Endodermal cell (in vitro differentiated cells): Measurements from ENCODE around the gene NUPR1. TPM values are rescaled to one million over a fixed set of nuclear protein-coding genes. Genes with fewer than 3 reads are reported as not detected.

ENCODE experiments used
- DNase-seq: peaks from one replicate; pipeline ENCODE4 v3.0.0-alpha.2; 2017
- H3K27ac ChIP-seq: 2 replicates; pipeline ENCODE4 v1.5.1; 2013; ENCODE audit warnings: mild to moderate bottlenecking, low read depth, low read length, moderate library complexity
- H3K27me3 ChIP-seq: 2 replicates; pipeline ENCODE4 v1.6.1; 2013; ENCODE audit warnings: mild to moderate bottlenecking, low read length, moderate library complexity; ENCODE audit not compliant: insufficient read depth, control insufficient read depth, poor library complexity, severe bottlenecking
- H3K36me3 ChIP-seq: 2 replicates; pipeline ENCODE4 v1.7.0; 2013; ENCODE audit warnings: mild to moderate bottlenecking, low read length, moderate library complexity; ENCODE audit not compliant: control insufficient read depth, insufficient read depth
- H3K4me1 ChIP-seq: one replicate; pipeline ENCODE4 v1.7.0; 2013; ENCODE audit warnings: low read length; ENCODE audit not compliant: control insufficient read depth, insufficient read depth
- H3K4me3 ChIP-seq: 2 replicates; pipeline ENCODE4 v1.5.1; 2013; ENCODE audit warnings: mild to moderate bottlenecking, low read length, moderate library complexity
- H3K9ac ChIP-seq: 2 replicates; pipeline ENCODE4 v1.6.1; 2013; ENCODE audit warnings: mild to moderate bottlenecking, low read length, moderate library complexity; ENCODE audit not compliant: poor library complexity, severe bottlenecking; ENCODE audit errors: extremely low read depth
- H3K9me3 ChIP-seq: 2 replicates; pipeline ENCODE4 v1.6.1; 2013; ENCODE audit warnings: mild to moderate bottlenecking, low read length, moderate library complexity; ENCODE audit not compliant: control insufficient read depth
- H3K27ac Mint-ChIP-seq: 2 replicates; pipeline ENCODE4 v1.8.0; 2020; ENCODE audit warnings: mixed read lengths
- H3K27me3 Mint-ChIP-seq: 2 replicates; pipeline ENCODE4 v1.8.0; 2021; ENCODE audit warnings: mild to moderate bottlenecking, mixed read lengths; ENCODE audit not compliant: insufficient read depth
- H3K36me3 Mint-ChIP-seq: 2 replicates; pipeline ENCODE4 v1.8.0; 2020; ENCODE audit warnings: low read depth, mixed read lengths
- H3K4me1 Mint-ChIP-seq: 2 replicates; pipeline ENCODE4 v1.8.0; 2020; ENCODE audit warnings: mixed read lengths
- H3K4me3 Mint-ChIP-seq: 2 replicates; pipeline ENCODE4 v1.8.0; 2020; ENCODE audit warnings: mild to moderate bottlenecking, moderate library complexity, mixed read lengths
- H3K9me3 Mint-ChIP-seq: 2 replicates; pipeline ENCODE4 v1.8.0; 2020; ENCODE audit warnings: mild to moderate bottlenecking, mixed read lengths
- CTCF ChIP-seq: fragments of 200-600 bp; sonication (generic); conservative IDR thresholded peaks from 2 replicates; pipeline ENCODE4 v1.5.0; 2021; ENCODE audit warnings: antibody characterized with exemption, mild to moderate bottlenecking
- WGBS, 2 experiments: methylation state at CpG; one replicate each; pipeline versions ENCODE4 v1.1.5 to v1.1.7; 2013; ENCODE audit warnings: missing lambda C conversion rate in 2 of 2, mixed read lengths in 1 of 2; ENCODE audit not compliant: insufficient coverage in 1 of 2, insufficient read length in 1 of 2; 5-methylcytosine and 5-hydroxymethylcytosine counted together
- total RNA-seq, 2 donors: library from RNA; stranded (reverse); fragmentation: NEBNext Ultra II Directional in 1 of 2; extraction: Animal tissue kit (Norgen Biotek cat#: 25700) in 1 of 2; gene quantifications; 2 replicates in 1 of 2; 3 replicates in 1 of 2; pipeline ENCODE4 v1.2.1, GENCODE V29; 2021

NUPR1 gene
- total RNA-seq, 2 donors from 2014 or later = not detected

- H3K27ac Mint-ChIP-seq = no peak overlapping the region
Measured at GRCh38 chr16:28495098-28495793, 43.5 kb downstream of the NUPR1 start.

GRCh38 chr16:28494121-28494851 is 44.5 kb downstream of the NUPR1 start, which contains the start of gene APOBR:
Gene APOBR (plus strand): TSS chr16:28494643. CDS start chr16:28494682, 39 bp downstream.
- Histone ChIP-seq H3K4me1 (no peaks in the 10 kb centered on the region), H3K27me3 (no peaks in the 10 kb centered on the region), H3K27ac (no peak within 1 kb of the TSS), H3K9me3 (no peaks in the 10 kb centered on the region), H3K36me3 (no peaks in the 10 kb centered on the region), H3K9ac (no peak within 1 kb of the TSS), H3K4me3 (no peak within 1 kb of the TSS)
- Mint-ChIP-seq H3K27me3 (peaks cover 4% of the 10 kb centered on the region), H3K4me3 (no peak within 1 kb of the TSS), H3K4me1 (no peaks in the 10 kb centered on the region), H3K27ac (no peak within 1 kb of the TSS), H3K9me3 (no peaks in the 10 kb centered on the region), H3K36me3 (peaks cover 1% of the 10 kb centered on the region)
- DNase-seq = no peak
- WGBS, 2 experiments = 85 to 93% methylated on average over 5 to 12 of the region's 12 CpGs
- no peak for TF ChIP-seq CTCF

More at GRCh38 chr16:28495098-28495793, 43.5 kb downstream of the NUPR1 start:
- Histone ChIP-seq H3K27me3 (no peaks in the 10 kb centered on the region), H3K36me3 (no peaks in the 10 kb centered on the region), H3K9me3 (no peaks in the 10 kb centered on the region), H3K27ac (no peak overlapping the region), H3K4me1 (no peaks in the 10 kb centered on the region), H3K4me3 (no peak overlapping the region), H3K9ac (no peak overlapping the region)
- TF ChIP-seq CTCF = no peak
- Mint-ChIP-seq H3K9me3 (no peaks in the 10 kb centered on the region), H3K4me1 (no peaks in the 10 kb centered on the region), H3K4me3 (no peak overlapping the region), H3K27me3 (peaks cover 4% of the 10 kb centered on the region), H3K36me3 (no peaks in the 10 kb centered on the region)
- 88 to 90% methylated on average over 7 to 13 of the region's 13 CpGs for WGBS, 2 experiments
- DNase-seq = no peak

- no peaks in the 10 kb centered on the region for H3K4me1 ChIP-seq
- DNase-seq = no peak
- TF ChIP-seq CTCF = no peak
- H3K36me3 ChIP-seq = no peaks in the 10 kb centered on the region
- H3K9me3 ChIP-seq = no peaks in the 10 kb centered on the region
- H3K27me3 Mint-ChIP-seq = peaks cover 4% of the 10 kb centered on the region
- peak overlapping the region; percentile 93 for H3K4me3 ChIP-seq
- H3K9ac ChIP-seq = peak overlapping the region; percentile 97
- peak overlapping the region; percentile 93 for H3K4me3 Mint-ChIP-seq
- peak overlapping the region; percentile 100 for H3K27ac Mint-ChIP-seq
- H3K9me3 Mint-ChIP-seq = no peaks in the 10 kb centered on the region
- 51 to 100% methylated on average over 1 to 4 of the region's 4 CpGs for WGBS, 2 experiments
- H3K27me3 ChIP-seq = no peaks in the 10 kb centered on the region
- H3K27ac ChIP-seq = peak overlapping the region; percentile 93
- no peaks in the 10 kb centered on the region for H3K4me1 Mint-ChIP-seq
- peaks cover 12% of the 10 kb centered on the region for H3K36me3 Mint-ChIP-seq
Measured at GRCh38 chr16:28492511-28492910, 46.3 kb downstream of the NUPR1 start.
